ENCODE measurements around the gene ZNF80. TPM values are rescaled to one million over a fixed set of nuclear protein-coding genes. Genes with fewer than 3 reads are reported as not detected.
"Not testable (repeated sequence)": the region's sequence is repeated elsewhere in the genome, so short reads cannot be mapped to it uniquely, and the experiment has no call there.

The ZNF80 gene
- total and polyA plus RNA-seq, 12 donors = 0.03 TPM; not detected in 11

GRCh38 chr3:114253505-114253904 lies 16.1 kb upstream of the ZNF80 start:
- Histone ChIP-seq H3K4me1 (replicated peaks in 1 of 2) (no peaks in the 10 kb centered on the region), H3K36me3 (replicated peaks in 1 of 2) (no peaks in the 10 kb centered on the region), H3K9me3 (replicated peaks in 1 of 3) (no peaks in the 10 kb centered on the region), H3K27me3 (no peaks in the 10 kb centered on the region), H3K27ac (no peak overlapping the region), H3K4me3 (no peak overlapping the region)
- DNase-seq = no peak
- intact Hi-C loops (cut with DNase I) = no loop called here
- 64 to 90% (median 89%) methylated on average over 1 of the region's 1 CpG for WGBS, 4 donors
- no peak for TF ChIP-seq CTCF (IDR thresholded peaks at IDR 0.05)
- no peak for TF ChIP-seq POLR2A (IDR thresholded peaks at IDR 0.05)

- no peak overlapping the region for H3K4me3 ChIP-seq
- intact Hi-C loops (cut with DNase I) = no loop called here
- TF ChIP-seq POLR2A (IDR thresholded peaks at IDR 0.05) (no peak), CTCF (IDR thresholded peaks at IDR 0.05) (no peak)
- DNase-seq = no peak
- no peak overlapping the region for H3K27ac ChIP-seq
- 67 to 83% (median 71%) methylated on average over 1 of the region's 1 CpG for WGBS, 4 donors
- no peaks in the 10 kb centered on the region for H3K9me3 ChIP-seq (replicated peaks in 1 of 3)
- H3K27me3 ChIP-seq = no peaks in the 10 kb centered on the region
- H3K4me1 ChIP-seq (replicated peaks in 1 of 2) = no peaks in the 10 kb centered on the region
- H3K36me3 ChIP-seq (replicated peaks in 1 of 2) = no peaks in the 10 kb centered on the region
Observed at GRCh38 chr3:114252954-114253353, 15.6 kb upstream of the ZNF80 start.

GRCh38 chr3:114242947-114243346 lies 5.6 kb upstream of the ZNF80 start:
- TF ChIP-seq CTCF (IDR thresholded peaks at IDR 0.05) (no peak), POLR2A (IDR thresholded peaks at IDR 0.05) (no peak)
- Histone ChIP-seq H3K4me1 (replicated peaks in 1 of 2) (no peaks in the 10 kb centered on the region), H3K9me3 (replicated peaks in 1 of 3) (no peaks in the 10 kb centered on the region), H3K4me3 (no peak overlapping the region), H3K27ac (no peak overlapping the region), H3K36me3 (replicated peaks in 1 of 2) (no peaks in the 10 kb centered on the region), H3K27me3 (no peaks in the 10 kb centered on the region)
- intact Hi-C loops (cut with DNase I) = no loop called here
- DNase-seq = no peak

- TF ChIP-seq POLR2A (IDR thresholded peaks at IDR 0.05) = no peak
- no peak for TF ChIP-seq CTCF (IDR thresholded peaks at IDR 0.05)
- intact Hi-C loops (cut with DNase I) = no loop called here
- no peak overlapping the region for H3K27ac ChIP-seq
- no peaks in the 10 kb centered on the region for H3K36me3 ChIP-seq (replicated peaks in 1 of 2)
- DNase-seq = no peak
- H3K27me3 ChIP-seq = no peaks in the 10 kb centered on the region
- no peaks in the 10 kb centered on the region for H3K4me1 ChIP-seq (replicated peaks in 1 of 2)
- no peak overlapping the region for H3K4me3 ChIP-seq
- no peaks in the 10 kb centered on the region for H3K9me3 ChIP-seq (replicated peaks in 1 of 3)
- 50 to 93% (median 75%) methylated on average over 2 of the region's 2 CpGs for WGBS, 4 donors
Observed at GRCh38 chr3:114241262-114241661, 3.9 kb upstream of the ZNF80 start.

GRCh38 chr3:114238146-114238785 lies 888 bp upstream of the ZNF80 start:
- H3K4me1 ChIP-seq (replicated peaks in 1 of 2); H3K9me3 ChIP-seq (replicated peaks in 1 of 3); DNase-seq; H3K4me3 ChIP-seq; H3K36me3 ChIP-seq (replicated peaks in 1 of 2); intact Hi-C loops (cut with DNase I); H3K27me3 ChIP-seq; H3K27ac ChIP-seq: not testable (repeated sequence)
- WGBS, 4 donors = 80 to 98% (median 91%) methylated on average over 2 to 34 of the region's 34 CpGs

Measured in adrenal gland (tissue), 12 donors.